Fibroblast of villous mesenchyme (primary cell): ENCODE measurements around the gene MAP1LC3A. TPM values are rescaled to one million over a fixed set of nuclear protein-coding genes. Genes with fewer than 3 reads are reported as not detected.
A peak's percentile ranks its signal among the peaks of the same experiment; 100 is the strongest.

ENCODE experiments used
- DNase-seq: peaks from one replicate; pipeline ENCODE4 v3.0.0-alpha.2; 2010; ENCODE audit warnings: low read depth
- H3K4me3 ChIP-seq: 2 replicates; pipeline ENCODE4 v1.5.1; 2011; ENCODE audit warnings: low read depth, mild to moderate bottlenecking, low read length
- total RNA-seq: library from RNA; depleted of rRNA; stranded (reverse); fragments of >200 nt; gene quantifications from 2 replicates; pipeline ENCODE4 v1.2.3, GENCODE V29; 2012
- TF ChIP-seq, protein P1 (sequence below): IDR thresholded peaks from 2 replicates; pipeline ENCODE4 v1.5.1; 2012; ENCODE audit warnings: low read depth, mild to moderate bottlenecking, low read length; ENCODE audit not compliant: insufficient read depth

Gene MAP1LC3A
- total RNA-seq, 1 donor: 13.4 TPM

DNA sequence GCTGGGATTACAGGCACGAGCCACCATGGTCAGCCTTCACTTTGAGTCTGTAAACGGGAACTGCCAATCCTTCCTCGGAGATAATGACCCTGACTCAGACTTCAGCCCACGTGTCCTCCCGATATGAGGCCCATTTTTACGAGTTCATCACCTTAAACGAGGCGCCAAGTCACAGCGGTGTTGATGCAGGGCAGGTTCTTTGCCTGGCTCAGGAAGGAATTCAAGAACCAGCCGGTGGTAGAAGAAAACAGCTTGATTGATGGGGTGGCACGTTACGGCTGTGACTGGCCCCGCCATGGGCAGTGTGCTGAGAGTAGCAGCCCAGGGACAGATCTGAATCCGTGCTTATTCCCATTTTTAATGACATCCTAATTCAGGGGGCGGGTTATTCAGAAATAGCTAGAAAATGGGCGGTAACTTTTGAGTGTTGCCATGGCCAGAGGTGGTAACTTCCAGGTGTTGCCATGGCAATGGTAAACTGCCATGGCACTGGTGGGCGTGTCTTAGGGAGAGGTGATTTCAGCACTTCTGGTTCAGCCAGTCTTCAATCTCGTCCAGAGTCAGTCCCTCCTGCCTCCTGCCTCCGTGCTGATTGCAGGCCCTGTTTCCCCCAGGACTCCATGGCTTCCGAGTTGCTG lies 9.1 kb upstream of the MAP1LC3A start:
- H3K4me3 ChIP-seq: no peak overlapping the region
- TF ChIP-seq, protein P1, sequence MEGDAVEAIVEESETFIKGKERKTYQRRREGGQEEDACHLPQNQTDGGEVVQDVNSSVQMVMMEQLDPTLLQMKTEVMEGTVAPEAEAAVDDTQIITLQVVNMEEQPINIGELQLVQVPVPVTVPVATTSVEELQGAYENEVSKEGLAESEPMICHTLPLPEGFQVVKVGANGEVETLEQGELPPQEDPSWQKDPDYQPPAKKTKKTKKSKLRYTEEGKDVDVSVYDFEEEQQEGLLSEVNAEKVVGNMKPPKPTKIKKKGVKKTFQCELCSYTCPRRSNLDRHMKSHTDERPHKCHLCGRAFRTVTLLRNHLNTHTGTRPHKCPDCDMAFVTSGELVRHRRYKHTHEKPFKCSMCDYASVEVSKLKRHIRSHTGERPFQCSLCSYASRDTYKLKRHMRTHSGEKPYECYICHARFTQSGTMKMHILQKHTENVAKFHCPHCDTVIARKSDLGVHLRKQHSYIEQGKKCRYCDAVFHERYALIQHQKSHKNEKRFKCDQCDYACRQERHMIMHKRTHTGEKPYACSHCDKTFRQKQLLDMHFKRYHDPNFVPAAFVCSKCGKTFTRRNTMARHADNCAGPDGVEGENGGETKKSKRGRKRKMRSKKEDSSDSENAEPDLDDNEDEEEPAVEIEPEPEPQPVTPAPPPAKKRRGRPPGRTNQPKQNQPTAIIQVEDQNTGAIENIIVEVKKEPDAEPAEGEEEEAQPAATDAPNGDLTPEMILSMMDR: no peak
- no peak for DNase-seq

DNA sequence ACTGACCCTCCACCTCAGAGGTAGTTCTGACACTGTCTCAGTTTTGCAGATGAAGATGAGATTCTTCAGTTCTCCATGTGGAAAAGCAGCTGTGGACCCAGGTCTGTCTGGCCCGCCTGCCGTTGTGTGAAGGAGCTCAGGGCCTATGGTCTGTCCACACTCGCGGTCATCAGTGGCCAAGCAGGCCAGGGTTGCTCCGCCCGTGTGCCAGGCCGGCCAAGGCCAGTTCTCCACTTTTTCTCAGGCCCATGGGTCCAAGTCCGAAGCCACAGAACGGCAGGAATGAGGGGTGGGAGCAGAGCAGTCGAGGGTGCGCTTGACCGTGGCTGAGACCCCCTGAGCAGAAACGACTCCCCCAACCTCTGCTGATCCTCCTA lies 8.6 kb upstream of the MAP1LC3A start:
- TF ChIP-seq, protein P1: no peak
- DNase-seq: no peak
- no peak overlapping the region for H3K4me3 ChIP-seq

DNA sequence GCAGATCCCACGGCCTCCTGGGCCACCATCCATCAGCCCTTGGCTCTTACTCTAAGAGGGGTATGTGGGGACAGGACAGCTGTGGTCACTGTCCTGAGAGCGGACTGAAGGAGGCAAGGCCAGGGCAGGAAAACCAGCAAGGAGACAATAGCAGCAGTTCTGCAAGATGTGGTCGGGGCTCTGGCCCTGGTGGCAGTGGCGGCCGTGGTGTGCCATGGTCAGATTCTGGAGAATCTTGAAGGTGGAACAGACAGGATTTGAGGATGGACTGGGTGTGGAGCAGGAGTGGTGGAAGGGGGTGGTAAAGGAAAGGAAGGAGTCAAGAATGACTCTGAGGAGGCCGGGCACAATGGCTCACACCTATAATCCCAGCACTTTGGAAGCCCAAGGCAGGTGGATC lies 5.9 kb upstream of the MAP1LC3A start:
- DNase-seq: no peak
- TF ChIP-seq, protein P1: no peak
- no peak overlapping the region for H3K4me3 ChIP-seq

DNA sequence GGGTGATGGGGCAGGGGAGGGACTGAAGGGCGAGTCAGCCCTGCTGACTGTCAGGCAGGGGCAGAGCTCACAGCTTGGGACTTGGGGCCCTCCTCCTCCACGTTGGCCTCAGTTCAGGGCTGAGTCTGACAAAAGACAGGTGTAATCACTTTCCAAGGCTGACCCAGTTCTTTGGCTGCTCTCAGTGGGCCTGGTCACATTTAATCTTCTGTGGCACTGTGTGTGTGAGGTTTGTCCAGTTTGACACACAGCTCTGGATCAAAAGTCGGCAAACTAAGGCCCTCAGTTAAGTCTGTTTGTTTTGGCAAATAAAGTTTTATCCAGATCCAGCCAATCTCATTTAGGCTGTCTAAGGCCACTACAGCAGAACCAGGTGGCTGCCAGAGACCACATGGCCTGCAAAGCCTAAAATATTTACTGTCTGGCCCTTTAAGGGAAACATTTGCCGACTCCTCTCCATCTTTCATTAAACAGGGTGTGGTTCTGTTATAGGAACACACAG lies 5.1 kb upstream of the MAP1LC3A start:
- DNase-seq: no peak
- TF ChIP-seq, protein P1: no peak
- H3K4me3 ChIP-seq: no peak overlapping the region

DNA sequence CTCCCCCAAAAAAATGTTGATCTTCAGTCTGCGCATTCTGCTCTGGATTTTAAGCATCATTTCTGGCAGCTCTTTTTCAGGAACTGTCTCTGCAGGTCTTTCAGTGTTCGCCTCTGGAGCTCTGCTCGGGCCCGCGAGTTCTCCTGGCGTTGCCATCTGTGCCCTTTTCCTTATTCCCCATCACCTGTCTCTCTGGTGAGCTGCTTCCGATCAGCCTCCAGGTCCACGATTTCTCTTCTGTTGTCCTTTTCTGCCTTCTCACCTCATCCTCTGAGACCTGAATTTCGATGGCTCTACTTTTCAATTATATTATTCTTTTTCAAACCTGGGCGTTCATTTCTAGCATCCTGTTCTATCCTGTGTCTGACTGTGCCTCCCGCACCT lies 590 bp upstream of the MAP1LC3A start:
- TF ChIP-seq, protein P1: no peak
- no peak for DNase-seq
- peak overlapping the region; percentile 75 for H3K4me3 ChIP-seq

DNA sequence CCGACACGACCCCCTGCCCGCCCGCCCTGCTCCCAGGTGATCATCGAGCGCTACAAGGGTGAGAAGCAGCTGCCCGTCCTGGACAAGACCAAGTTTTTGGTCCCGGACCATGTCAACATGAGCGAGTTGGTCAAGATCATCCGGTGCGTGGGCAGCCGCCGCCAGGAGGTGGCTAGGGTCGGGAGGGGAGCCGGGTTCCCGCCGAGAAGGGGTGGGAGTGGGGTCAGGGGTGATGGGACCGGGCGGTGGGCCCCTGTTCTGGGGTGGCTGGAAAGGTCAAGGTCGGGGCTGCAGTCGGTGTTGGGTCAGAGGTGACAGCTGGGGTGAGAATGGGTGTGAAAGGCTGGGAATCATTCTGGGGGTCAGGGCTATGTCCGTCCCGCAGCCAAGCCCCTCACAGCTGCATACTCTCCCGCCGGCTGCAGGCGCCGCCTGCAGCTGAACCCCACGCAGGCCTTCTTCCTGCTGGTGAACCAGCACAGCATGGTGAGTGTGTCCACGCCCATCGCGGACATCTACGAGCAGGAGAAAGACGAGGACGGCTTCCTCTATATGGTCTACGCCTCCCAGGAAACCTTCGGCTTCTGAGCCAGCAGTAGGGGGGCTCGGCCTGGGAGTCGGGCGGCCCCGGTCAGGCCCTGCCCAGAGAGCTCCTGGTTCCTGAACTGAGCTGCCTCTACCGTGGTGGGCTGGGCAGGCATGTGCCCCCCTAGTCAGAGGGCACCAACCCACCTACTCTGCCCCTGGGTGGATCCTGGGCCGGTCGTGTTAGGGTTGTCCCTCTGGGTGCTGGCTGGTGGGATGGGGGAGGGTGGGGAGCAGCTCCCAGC lies 1.0 kb downstream of the MAP1LC3A start:
- no peak for DNase-seq

More for the DNA sequence above, 1.0 kb downstream of the MAP1LC3A start:
- TF ChIP-seq, protein P1: no peak
- peak overlapping the region; percentile 75 for H3K4me3 ChIP-seq
